Activated T-cell treated with anti-CD3 and anti-CD28 coated beads, Interleukin-2, amount 50 U/mL, for 1 hour (primary cell): Measurements from ENCODE around the gene FHOD3.

Experiments used
- DNase-seq: peaks from one replicate; pipeline ENCODE4 v3.0.0-alpha.2; 2020

The FHOD3 gene

GRCh38 chr18:36643061-36643460, 345.5 kb downstream of the FHOD3 start:
- no peak for DNase-seq

GRCh38 chr18:36648803-36649202, 351.3 kb downstream of the FHOD3 start:
- no peak for DNase-seq

GRCh38 chr18:36649205-36649604, 351.7 kb downstream of the FHOD3 start:
- DNase-seq = no peak

- no peak for DNase-seq
These were observed 352.8 kb downstream of the FHOD3 start for GRCh38 chr18:36650266-36650665.

GRCh38 chr18:36650906-36651305, 353.4 kb downstream of the FHOD3 start:
- no peak for DNase-seq

- DNase-seq = no peak
These were observed 355.0 kb downstream of the FHOD3 start for GRCh38 chr18:36652503-36652902.

GRCh38 chr18:36653141-36653869, 355.8 kb downstream of the FHOD3 start:
- no peak for DNase-seq

GRCh38 chr18:36653870-36654269, 356.4 kb downstream of the FHOD3 start:
- DNase-seq = no peak

GRCh38 chr18:36655074-36655473, 357.6 kb downstream of the FHOD3 start:
- DNase-seq = no peak

GRCh38 chr18:36655930-36656329, 358.4 kb downstream of the FHOD3 start:
- DNase-seq = no peak

- DNase-seq = no peak
These were observed 361.1 kb downstream of the FHOD3 start for GRCh38 chr18:36658611-36659010.

- DNase-seq = no peak
These were observed 362.8 kb downstream of the FHOD3 start for GRCh38 chr18:36660311-36660710.

- DNase-seq = no peak
These were observed 364.5 kb downstream of the FHOD3 start for GRCh38 chr18:36661999-36662398.

- no peak for DNase-seq
These were observed 365.8 kb downstream of the FHOD3 start for GRCh38 chr18:36663312-36663711.

- DNase-seq = no peak
These were observed 368.4 kb downstream of the FHOD3 start for GRCh38 chr18:36665952-36666351.

- DNase-seq = no peak
These were observed 370.3 kb downstream of the FHOD3 start for GRCh38 chr18:36667811-36668210.

GRCh38 chr18:36668349-36668748, 370.8 kb downstream of the FHOD3 start:
- DNase-seq = no peak

GRCh38 chr18:36672437-36673344, 375.2 kb downstream of the FHOD3 start:
- no peak for DNase-seq

GRCh38 chr18:36673452-36673851, 375.9 kb downstream of the FHOD3 start:
- no peak for DNase-seq

GRCh38 chr18:36675076-36675475, 377.6 kb downstream of the FHOD3 start:
- no peak for DNase-seq

- no peak for DNase-seq
These were observed 378.0 kb downstream of the FHOD3 start for GRCh38 chr18:36675542-36675941.

GRCh38 chr18:36676629-36677028, 379.1 kb downstream of the FHOD3 start:
- no peak for DNase-seq

- DNase-seq = no peak
These were observed 382.5 kb downstream of the FHOD3 start for GRCh38 chr18:36680042-36680441.

GRCh38 chr18:36685580-36685979, 388.1 kb downstream of the FHOD3 start:
- no peak for DNase-seq
